ENCODE results near the gene DOHH. TPM values are rescaled to one million over a fixed set of nuclear protein-coding genes. Genes with fewer than 3 reads are reported as not detected.
A peak's percentile ranks its signal among the peaks of the same experiment; 100 is the strongest.
"Not testable (repeated sequence)": the region's sequence is repeated elsewhere in the genome, so short reads cannot be mapped to it uniquely, and the experiment has no call there.

DOHH gene
- total RNA-seq, 1 experiment from 2014 or later, result 22.3 TPM

DNA sequence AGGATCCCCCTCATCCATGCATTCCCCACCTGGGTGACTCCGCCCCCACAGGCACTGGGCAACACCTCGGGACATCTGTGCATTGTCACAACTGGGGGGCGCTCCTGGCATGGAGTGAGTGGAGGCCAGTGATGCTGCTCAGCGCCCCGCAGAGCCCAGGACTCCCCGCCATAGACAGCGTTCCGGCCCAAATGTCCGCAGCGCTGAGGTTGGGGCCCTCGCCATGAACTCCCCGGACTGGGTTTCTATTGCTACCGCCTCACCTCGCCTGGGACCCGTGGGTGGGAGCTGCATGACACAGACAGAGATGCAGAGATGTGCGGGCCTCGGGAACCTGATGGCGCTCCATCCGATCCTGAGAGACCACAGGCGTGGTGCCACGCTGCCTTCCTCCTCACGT lies 10.3 kb upstream of the DOHH start:
- BruUV-seq (replicated peaks), result no TSS peak
- Histone ChIP-seq H3K27me3 (replicated peaks; ENCODE audit: insufficient read depth, low read depth, low read length, poor library complexity) (no peaks in the 10 kb centered on the region), H3K36me3 (ENCODE audit: insufficient read depth, low read length, poor library complexity, severe bottlenecking) (peaks cover 25% of the 10 kb centered on the region), H3K4me1 (ENCODE audit: insufficient read depth, low read length, poor library complexity, severe bottlenecking) (peaks cover 12% of the 10 kb centered on the region), H3K9me3 (ENCODE audit: low read depth, low read length, poor library complexity, severe bottlenecking) (no peaks in the 10 kb centered on the region), H3K4me3 (ENCODE audit: low read depth, low read length, poor library complexity, severe bottlenecking) (no peak overlapping the region), H3K27ac (ENCODE audit: low read depth, low read length, poor library complexity, severe bottlenecking) (no peak overlapping the region)
- intact Hi-C loops (cut with micrococcal nuclease; ENCODE audit: unreplicated experiment), result no loop called here
- ChIA-PET CTCF (no interaction called here), POLR2A (ENCODE audit: low non-redundant PET) (no interaction called here)
- no peak for DNase-seq (ENCODE audit: low spot score)
- no peak for TF ChIP-seq EZH2 (IDR thresholded peaks at IDR 0.05; ENCODE audit: borderline replicate concordance, low read depth, low read length, poor library complexity, severe bottlenecking)
- no peak for TF ChIP-seq CTCF (conservative IDR thresholded peaks at IDR 0.05; ENCODE audit: low read depth, low read length)

DNA sequence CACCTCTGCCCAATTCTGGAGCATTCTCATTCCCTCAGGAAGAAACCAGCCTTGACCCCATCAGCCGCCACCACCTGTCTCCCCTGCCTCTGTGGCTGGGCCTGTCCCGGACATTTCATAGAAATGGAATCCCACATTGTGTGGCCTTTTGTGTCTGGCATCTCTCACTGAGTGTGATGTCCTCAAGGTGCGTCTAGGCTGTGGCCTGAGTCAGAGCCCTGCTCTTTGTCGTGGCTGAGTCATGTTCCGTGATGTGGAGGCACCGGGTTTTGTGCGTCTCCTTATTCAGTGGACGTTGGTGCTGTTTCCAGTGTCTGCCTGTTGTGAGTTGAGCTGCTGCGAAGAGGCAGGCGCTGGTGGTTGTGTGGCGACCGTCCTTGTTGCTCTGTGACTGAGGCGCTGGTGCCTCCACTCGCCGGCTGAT lies 9.1 kb upstream of the DOHH start:
- ChIA-PET CTCF (no interaction called here), POLR2A (ENCODE audit: low non-redundant PET) (no interaction called here)
- no peak overlapping the region for H3K27ac ChIP-seq (ENCODE audit: low read depth, low read length, poor library complexity, severe bottlenecking)
- no peak overlapping the region for H3K4me3 ChIP-seq (ENCODE audit: low read depth, low read length, poor library complexity, severe bottlenecking)
- no peak for DNase-seq (ENCODE audit: low spot score)
- intact Hi-C loops (cut with micrococcal nuclease; ENCODE audit: unreplicated experiment), result no loop called here
- TF ChIP-seq CTCF (conservative IDR thresholded peaks at IDR 0.05; ENCODE audit: low read depth, low read length) (no peak), EZH2 (IDR thresholded peaks at IDR 0.05; ENCODE audit: borderline replicate concordance, low read depth, low read length, poor library complexity, severe bottlenecking) (no peak)
- H3K27me3 ChIP-seq (replicated peaks; ENCODE audit: insufficient read depth, low read depth, low read length, poor library complexity), result no peaks in the 10 kb centered on the region
- BruUV-seq (replicated peaks), result no TSS peak
- peaks cover 23% of the 10 kb centered on the region for H3K4me1 ChIP-seq (ENCODE audit: insufficient read depth, low read length, poor library complexity, severe bottlenecking)
- no peaks in the 10 kb centered on the region for H3K9me3 ChIP-seq (ENCODE audit: low read depth, low read length, poor library complexity, severe bottlenecking)
- peaks cover 25% of the 10 kb centered on the region for H3K36me3 ChIP-seq (ENCODE audit: insufficient read depth, low read length, poor library complexity, severe bottlenecking)

GRCh38 chr19:3508771-3509535 lies 8.5 kb upstream of the DOHH start:
- POLR2A ChIA-PET (ENCODE audit: low non-redundant PET), result no interaction called here
- Histone ChIP-seq H3K36me3 (ENCODE audit: insufficient read depth, low read length, poor library complexity, severe bottlenecking) (peaks cover 25% of the 10 kb centered on the region), H3K4me3 (ENCODE audit: low read depth, low read length, poor library complexity, severe bottlenecking) (no peak overlapping the region), H3K27me3 (replicated peaks; ENCODE audit: insufficient read depth, low read depth, low read length, poor library complexity) (no peaks in the 10 kb centered on the region), H3K9me3 (ENCODE audit: low read depth, low read length, poor library complexity, severe bottlenecking) (no peaks in the 10 kb centered on the region), H3K4me1 (ENCODE audit: insufficient read depth, low read length, poor library complexity, severe bottlenecking) (peaks cover 23% of the 10 kb centered on the region), H3K27ac (ENCODE audit: low read depth, low read length, poor library complexity, severe bottlenecking) (no peak overlapping the region)
- no TSS peak for BruUV-seq (replicated peaks)
- intact Hi-C loops (cut with micrococcal nuclease; ENCODE audit: unreplicated experiment), result no loop called here
- no peak for DNase-seq (ENCODE audit: low spot score)
- TF ChIP-seq CTCF (conservative IDR thresholded peaks at IDR 0.05; ENCODE audit: low read depth, low read length) (no peak), EZH2 (IDR thresholded peaks at IDR 0.05; ENCODE audit: borderline replicate concordance, low read depth, low read length, poor library complexity, severe bottlenecking) (no peak)
- CTCF ChIA-PET, result no interaction called here

DNA sequence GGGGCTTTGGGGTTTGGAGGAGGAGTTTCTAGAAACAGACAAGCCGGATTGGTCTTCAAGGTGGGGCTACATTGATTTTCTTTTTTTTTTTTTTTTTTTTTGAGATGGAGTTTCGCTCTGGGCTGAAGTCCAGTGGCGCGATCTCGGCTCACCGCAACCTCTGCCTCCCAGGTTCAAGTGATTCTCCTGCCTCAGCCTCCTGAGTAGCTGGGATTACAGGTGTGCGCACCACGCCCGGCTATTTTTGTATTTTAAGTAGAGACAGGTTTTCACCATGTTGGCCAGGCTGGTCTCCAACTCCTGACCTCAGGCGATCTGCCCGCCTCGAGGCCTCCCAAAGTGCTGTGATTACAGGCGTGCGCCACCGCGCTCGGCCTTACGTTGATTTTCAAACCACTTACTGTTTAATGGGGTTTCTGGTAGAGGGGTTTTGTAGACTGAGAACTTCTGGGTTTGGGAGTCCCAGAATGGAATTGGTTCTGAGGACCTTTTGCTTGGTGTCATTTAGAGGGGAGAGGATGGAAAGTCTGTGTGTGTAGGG lies 7.7 kb upstream of the DOHH start:
- H3K4me3 ChIP-seq (ENCODE audit: low read depth, low read length, poor library complexity, severe bottlenecking), result peak overlapping the region; percentile 99
- H3K9me3 ChIP-seq (ENCODE audit: low read depth, low read length, poor library complexity, severe bottlenecking); intact Hi-C loops (cut with micrococcal nuclease; ENCODE audit: unreplicated experiment); DNase-seq (ENCODE audit: low spot score); H3K27me3 ChIP-seq (replicated peaks; ENCODE audit: insufficient read depth, low read depth, low read length, poor library complexity); POLR2A ChIA-PET (ENCODE audit: low non-redundant PET); CTCF ChIA-PET; H3K27ac ChIP-seq (ENCODE audit: low read depth, low read length, poor library complexity, severe bottlenecking): not testable (repeated sequence)
- H3K36me3 ChIP-seq (ENCODE audit: insufficient read depth, low read length, poor library complexity, severe bottlenecking), result peaks cover 25% of the 10 kb centered on the region
- BruUV-seq (replicated peaks), result TSS peak; percentile 53
- peaks cover 23% of the 10 kb centered on the region for H3K4me1 ChIP-seq (ENCODE audit: insufficient read depth, low read length, poor library complexity, severe bottlenecking)

All from A673 (cell line).